Skin of body (tissue), 2 donors: ENCODE measurements around the gene PMAIP1. TPM values are rescaled to one million over a fixed set of nuclear protein-coding genes. Genes with fewer than 3 reads are reported as not detected.

Experiments used
- DNase-seq: peaks from one replicate; lab custom pipeline; 2025; lab: John Stamatoyannopoulos, UW
- total RNA-seq: library from RNA; depleted of rRNA; stranded (reverse); fragments of >200 nt; gene quantifications from one replicate; pipeline ENCODE4 v1.2.3, GENCODE V29; 2014

PMAIP1 gene
- total RNA-seq, 1 donor from 2014 or later = 12.9 TPM

GRCh38 chr18:59952283-59953007 is 52.6 kb downstream of the PMAIP1 start:
- no peak for DNase-seq

Other genes starting within 250 kb of the PMAIP1 start
- gene CCBE1, start 202.6 kb upstream of the PMAIP1 start, total RNA-seq = 9.3 TPM